ENCODE results near the gene FXYD5.

GRCh38 chr19:35105047-35105410, 49.5 kb upstream of the FXYD5 start:
- TF ChIP-seq TCF4 (CRISPR knock-in tag; IDR thresholded peaks at IDR 0.05; ENCODE audit: borderline replicate concordance), result no peak
- no peak for TF ChIP-seq PATZ1 (CRISPR knock-in tag; IDR thresholded peaks at IDR 0.05; ENCODE audit: borderline replicate concordance)
- TF ChIP-seq ZFP3 (CRISPR knock-in tag; IDR thresholded peaks at IDR 0.05), result no peak
- TF ChIP-seq PPARA (CRISPR knock-in tag; IDR thresholded peaks at IDR 0.05; ENCODE audit: borderline replicate concordance), result no peak
- TF ChIP-seq POU6F1 (CRISPR knock-in tag; IDR thresholded peaks at IDR 0.05; ENCODE audit: borderline replicate concordance, low read depth), result no peak
- TF ChIP-seq ISL1 (CRISPR knock-in tag; IDR thresholded peaks at IDR 0.05), result no peak
- no peak for TF ChIP-seq BACH2 (CRISPR knock-in tag; IDR thresholded peaks at IDR 0.05; ENCODE audit: borderline replicate concordance)
- no peak for TF ChIP-seq ARNTL (CRISPR knock-in tag; IDR thresholded peaks at IDR 0.05; ENCODE audit: borderline replicate concordance, low read depth)
- TF ChIP-seq CREB5 (CRISPR knock-in tag; IDR thresholded peaks at IDR 0.05; ENCODE audit: low read depth), result no peak
- no peak for TF ChIP-seq OSR1 (CRISPR knock-in tag; IDR thresholded peaks at IDR 0.05)
- TF ChIP-seq ZNF8 (CRISPR knock-in tag; IDR thresholded peaks at IDR 0.05), result no peak
- TF ChIP-seq CSDC2 (CRISPR knock-in tag; IDR thresholded peaks at IDR 0.05), result no peak
- TF ChIP-seq CSRNP3 (CRISPR knock-in tag; IDR thresholded peaks at IDR 0.05), result no peak

Measured in SK-N-SH treated with all-trans-retinoic acid at 6 μM for 48 hours (cell line).